Fibroblast of mammary gland (primary cell): Measurements from ENCODE around the gene PRDX2.

ENCODE experiments used
- DNase-seq: peaks from one replicate; pipeline ENCODE4 v3.0.0-alpha.2; 2010; ENCODE audit warnings: low read depth
- H3K4me3 ChIP-seq: 2 replicates; pipeline ENCODE4 v1.5.1; 2011; ENCODE audit warnings: low read depth, mild to moderate bottlenecking, low read length, moderate library complexity; ENCODE audit not compliant: control insufficient read depth
- TF ChIP-seq, protein P1 (sequence below): conservative IDR thresholded peaks from 2 replicates; pipeline ENCODE4 v1.5.1; 2011; ENCODE audit warnings: low read depth, low read length, inconsistent platforms; ENCODE audit not compliant: control insufficient read depth, insufficient read depth

The PRDX2 gene

DNA sequence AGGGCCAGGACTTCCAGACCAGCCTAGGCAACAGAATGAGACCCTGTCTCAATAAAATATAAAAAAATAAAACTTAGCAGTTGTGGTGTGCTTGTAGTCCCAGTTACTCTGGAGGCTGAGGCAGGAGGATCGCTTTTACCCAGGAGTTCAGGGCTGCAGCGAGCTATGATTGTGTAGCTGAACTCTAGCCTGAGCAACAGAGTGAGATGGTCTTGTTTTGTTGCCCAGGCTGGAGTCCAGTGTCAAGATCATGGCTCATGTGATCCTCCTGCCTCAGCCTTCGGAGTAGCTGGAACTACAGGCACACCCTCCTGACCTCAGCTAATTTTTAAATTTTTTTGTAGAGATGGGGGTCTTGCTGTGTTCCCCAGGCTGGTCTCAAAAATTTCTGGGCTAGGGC, 14.6 kb downstream of the PRDX2 start:
- no peak for DNase-seq
- no peak overlapping the region for H3K4me3 ChIP-seq
- TF ChIP-seq, protein P1, sequence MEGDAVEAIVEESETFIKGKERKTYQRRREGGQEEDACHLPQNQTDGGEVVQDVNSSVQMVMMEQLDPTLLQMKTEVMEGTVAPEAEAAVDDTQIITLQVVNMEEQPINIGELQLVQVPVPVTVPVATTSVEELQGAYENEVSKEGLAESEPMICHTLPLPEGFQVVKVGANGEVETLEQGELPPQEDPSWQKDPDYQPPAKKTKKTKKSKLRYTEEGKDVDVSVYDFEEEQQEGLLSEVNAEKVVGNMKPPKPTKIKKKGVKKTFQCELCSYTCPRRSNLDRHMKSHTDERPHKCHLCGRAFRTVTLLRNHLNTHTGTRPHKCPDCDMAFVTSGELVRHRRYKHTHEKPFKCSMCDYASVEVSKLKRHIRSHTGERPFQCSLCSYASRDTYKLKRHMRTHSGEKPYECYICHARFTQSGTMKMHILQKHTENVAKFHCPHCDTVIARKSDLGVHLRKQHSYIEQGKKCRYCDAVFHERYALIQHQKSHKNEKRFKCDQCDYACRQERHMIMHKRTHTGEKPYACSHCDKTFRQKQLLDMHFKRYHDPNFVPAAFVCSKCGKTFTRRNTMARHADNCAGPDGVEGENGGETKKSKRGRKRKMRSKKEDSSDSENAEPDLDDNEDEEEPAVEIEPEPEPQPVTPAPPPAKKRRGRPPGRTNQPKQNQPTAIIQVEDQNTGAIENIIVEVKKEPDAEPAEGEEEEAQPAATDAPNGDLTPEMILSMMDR: no peak

DNA sequence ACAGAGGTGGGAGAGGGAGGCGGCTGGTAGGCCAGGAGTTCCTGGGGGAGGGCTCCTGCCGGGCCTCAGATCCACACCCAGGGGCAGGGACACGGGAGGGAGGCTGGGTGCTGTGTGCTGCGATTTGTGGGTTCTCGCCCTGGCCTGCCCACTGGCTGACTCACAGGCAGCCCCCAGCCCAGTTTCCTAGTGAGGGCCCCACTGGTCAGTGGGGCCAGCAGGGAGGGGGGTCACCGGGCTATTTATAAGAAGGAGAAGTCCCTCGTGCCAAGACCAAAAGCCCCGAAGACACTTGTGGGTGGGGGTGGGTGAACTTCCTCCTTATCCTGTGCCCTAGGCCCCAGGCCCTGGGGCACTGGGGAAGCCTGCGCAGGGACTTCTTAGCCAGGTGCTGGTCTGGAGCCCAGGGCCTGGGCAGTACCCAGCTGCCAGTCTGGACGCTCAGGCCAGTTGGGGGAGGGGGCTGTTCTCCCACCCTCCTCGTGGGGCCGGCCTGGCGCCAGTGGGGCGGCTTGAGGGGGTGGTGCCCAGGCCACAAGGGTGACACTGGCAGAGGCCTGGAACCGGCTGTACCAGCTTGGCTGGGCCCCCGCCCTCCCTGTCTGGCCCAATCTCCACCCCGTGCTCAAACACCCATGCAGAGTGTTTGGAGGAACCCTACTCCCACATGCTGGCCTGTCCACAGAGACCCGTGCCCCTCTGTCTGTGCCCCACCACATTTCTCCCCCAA, 15.3 kb downstream of the PRDX2 start:
- no peak for DNase-seq
- no peak overlapping the region for H3K4me3 ChIP-seq
- TF ChIP-seq, protein P1: no peak

DNA sequence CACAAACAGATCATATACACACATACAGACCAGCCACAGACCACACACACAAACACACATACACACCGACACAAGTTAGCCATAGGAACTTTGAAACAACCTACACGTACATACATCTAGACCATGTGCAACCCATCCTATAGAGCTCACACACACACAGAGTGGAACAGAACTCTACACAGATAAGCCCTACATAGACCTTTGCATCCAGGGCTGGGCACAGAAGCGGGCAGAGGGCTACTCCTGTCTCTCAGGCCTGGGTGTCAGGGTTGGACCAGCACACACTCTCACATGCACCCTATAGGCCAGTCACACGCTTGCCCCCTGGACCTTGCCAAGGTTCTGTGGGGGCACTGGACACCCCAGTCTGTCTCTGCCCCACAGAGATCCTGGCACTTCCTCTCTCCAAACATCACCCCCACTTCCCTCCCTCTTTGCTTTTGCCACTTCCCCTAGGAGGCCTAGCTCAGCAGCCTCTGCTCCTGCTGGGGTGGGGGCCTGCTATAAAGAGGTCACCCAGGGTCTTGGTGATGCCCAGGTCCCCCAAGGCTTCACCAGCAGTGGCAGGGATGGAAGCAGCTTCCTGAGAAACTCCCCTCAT, 16.1 kb downstream of the PRDX2 start:
- H3K4me3 ChIP-seq: no peak overlapping the region
- TF ChIP-seq, protein P1: no peak
- DNase-seq: no peak

DNA sequence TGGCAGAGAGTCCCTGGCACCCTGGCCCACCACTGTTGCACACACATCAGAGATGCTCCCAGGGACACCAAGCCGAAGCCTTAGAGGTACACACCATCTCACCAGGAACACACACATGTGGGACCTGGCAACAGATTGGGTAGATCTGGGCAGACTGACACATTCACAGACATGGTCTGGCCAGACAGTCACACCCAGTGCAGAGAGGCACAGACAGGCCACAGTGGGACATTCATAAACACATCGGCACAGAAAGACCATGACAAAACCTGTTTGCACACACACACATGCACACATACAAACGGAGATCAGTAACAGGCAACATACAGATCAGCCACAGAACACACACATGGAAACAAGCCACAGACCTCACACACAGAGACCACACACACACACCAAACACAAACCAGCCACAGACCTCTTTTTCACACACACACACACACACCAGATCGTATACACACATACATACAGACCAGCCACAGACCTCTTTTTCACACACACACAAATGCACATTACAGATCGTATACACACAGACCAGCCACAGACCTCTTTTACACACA, 16.6 kb downstream of the PRDX2 start:
- TF ChIP-seq, protein P1: no peak
- no peak overlapping the region for H3K4me3 ChIP-seq
- DNase-seq: no peak

DNA sequence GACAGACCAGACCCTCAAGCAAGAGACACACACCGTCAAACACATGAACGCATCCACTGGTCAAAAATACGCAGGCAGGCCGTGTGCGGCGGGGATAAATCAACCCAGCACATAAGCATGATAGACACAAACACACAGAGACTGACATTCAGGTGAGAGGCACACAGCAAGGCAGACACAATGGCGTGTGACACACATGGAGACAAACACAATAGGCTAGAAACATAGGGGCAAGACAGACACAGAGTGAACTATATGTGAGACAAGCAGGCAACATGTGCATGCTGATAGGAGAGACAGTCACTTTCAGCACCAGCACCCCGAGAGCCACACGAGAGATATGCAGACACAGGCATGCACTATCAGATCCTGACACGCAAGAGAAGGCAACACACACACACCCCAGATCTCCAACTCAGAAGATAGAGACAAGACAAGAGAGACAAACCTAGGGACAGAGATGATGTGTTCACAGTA, 17.2 kb downstream of the PRDX2 start:
- H3K4me3 ChIP-seq: no peak overlapping the region
- TF ChIP-seq, protein P1: no peak
- DNase-seq: no peak

DNA sequence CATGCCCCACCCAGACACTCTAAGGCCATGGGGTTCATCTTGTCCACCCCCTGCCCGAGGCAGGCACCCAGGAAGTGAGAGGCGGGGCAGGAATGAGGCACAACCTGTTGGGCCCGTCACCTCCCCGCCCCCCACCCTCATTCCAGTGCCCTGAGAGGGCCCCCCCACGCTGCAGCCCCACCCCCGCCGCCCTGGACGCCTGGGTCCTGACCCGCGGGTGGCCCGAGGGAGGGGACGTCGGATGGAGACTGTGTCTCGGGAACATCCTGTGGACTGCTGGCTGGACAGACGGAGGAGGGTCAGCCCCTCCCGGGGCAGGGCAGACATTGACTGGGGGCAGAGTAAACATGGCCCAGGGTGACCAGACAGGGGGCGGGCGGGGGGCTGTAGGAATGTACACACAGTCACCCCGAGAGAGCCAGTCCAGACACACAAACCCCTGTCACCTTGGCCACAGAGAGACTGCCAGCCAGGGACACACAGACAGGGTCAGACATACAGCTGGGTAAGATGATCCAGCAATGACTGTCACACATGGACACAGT, 17.7 kb downstream of the PRDX2 start:
- no peak overlapping the region for H3K4me3 ChIP-seq
- TF ChIP-seq, protein P1: no peak
- DNase-seq: no peak
